ENCODE data around the gene RPL22L1. TPM values are rescaled to one million over a fixed set of nuclear protein-coding genes. Genes with fewer than 3 reads are reported as not detected.
"Not testable (repeated sequence)": the region's sequence is repeated elsewhere in the genome, so short reads cannot be mapped to it uniquely, and the experiment has no call there.

Gene RPL22L1
- total and polyA plus RNA-seq, 12 donors: 8.9 to 96.2 (median 12.2) TPM

DNA sequence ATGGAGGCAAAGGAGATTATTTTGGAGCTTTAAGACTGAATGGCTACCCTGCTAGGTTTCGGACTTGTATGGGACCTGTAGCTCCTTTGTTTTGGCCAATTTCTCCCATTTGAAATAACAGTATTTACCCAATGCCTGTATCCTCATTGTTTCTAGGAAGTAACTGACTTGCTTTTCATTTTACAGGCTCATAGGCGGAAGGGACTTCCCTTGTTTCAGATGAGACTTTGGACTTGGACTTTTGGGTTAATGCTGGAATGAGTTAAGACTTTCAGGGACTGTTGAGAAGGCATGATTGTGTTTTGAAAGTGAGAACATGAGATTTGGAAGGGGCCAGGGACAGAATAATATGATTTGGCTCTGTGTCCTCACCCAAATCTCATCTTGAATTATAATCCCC, 28.0 kb upstream of the RPL22L1 start:
- ATAC-seq (no peak), DNase-seq (no peak)
- H3K9me3 ChIP-seq: no peaks in the 10 kb centered on the region
- H3K4me1 ChIP-seq: no peaks in the 10 kb centered on the region
- 97 to 99% methylated on average over 2 of the region's 2 CpGs for WGBS, 2 donors
- H3K27ac ChIP-seq: no peak overlapping the region
- no peak overlapping the region for H3K4me3 ChIP-seq
- TF ChIP-seq, protein P1, sequence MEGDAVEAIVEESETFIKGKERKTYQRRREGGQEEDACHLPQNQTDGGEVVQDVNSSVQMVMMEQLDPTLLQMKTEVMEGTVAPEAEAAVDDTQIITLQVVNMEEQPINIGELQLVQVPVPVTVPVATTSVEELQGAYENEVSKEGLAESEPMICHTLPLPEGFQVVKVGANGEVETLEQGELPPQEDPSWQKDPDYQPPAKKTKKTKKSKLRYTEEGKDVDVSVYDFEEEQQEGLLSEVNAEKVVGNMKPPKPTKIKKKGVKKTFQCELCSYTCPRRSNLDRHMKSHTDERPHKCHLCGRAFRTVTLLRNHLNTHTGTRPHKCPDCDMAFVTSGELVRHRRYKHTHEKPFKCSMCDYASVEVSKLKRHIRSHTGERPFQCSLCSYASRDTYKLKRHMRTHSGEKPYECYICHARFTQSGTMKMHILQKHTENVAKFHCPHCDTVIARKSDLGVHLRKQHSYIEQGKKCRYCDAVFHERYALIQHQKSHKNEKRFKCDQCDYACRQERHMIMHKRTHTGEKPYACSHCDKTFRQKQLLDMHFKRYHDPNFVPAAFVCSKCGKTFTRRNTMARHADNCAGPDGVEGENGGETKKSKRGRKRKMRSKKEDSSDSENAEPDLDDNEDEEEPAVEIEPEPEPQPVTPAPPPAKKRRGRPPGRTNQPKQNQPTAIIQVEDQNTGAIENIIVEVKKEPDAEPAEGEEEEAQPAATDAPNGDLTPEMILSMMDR (IDR thresholded peaks at IDR 0.05): no peak
- intact Hi-C loops (cut with DNase I): no loop called here
- H3K27me3 ChIP-seq: no peaks in the 10 kb centered on the region
- peaks cover 0 to 10% (median 0%) of the 10 kb centered on the region in 9 donors for H3K36me3 ChIP-seq

DNA sequence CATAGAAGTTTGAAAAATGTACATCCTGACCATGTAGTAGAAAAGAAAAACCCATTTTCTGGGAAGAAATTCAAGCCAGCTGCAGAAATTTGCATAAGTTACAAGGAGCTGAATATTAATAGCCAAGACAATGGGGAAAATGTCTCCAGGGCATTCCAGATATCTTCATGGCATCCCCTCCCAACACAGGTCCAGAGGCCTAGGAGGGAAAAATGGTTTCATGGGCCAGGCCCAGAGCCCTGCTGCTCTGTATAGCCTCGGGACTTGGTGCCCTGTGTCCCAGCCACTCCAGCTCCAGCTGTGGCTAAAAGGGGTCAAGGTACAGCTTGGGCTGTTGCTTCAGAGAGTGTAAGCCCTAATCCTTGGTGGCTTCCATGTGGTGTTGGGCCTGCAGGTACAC, 27.2 kb upstream of the RPL22L1 start:
- DNase-seq; H3K27me3 ChIP-seq; H3K27ac ChIP-seq; intact Hi-C loops (cut with DNase I); ATAC-seq; H3K9me3 ChIP-seq; H3K4me1 ChIP-seq; H3K4me3 ChIP-seq: not testable (repeated sequence)
- WGBS, 2 donors: 92 to 97% methylated on average over 1 of the region's 1 CpG
- H3K36me3 ChIP-seq: peaks cover 0 to 18% (median 0%) of the 10 kb centered on the region in 9 donors

GRCh38 chr3:170896781-170897180, 26.8 kb upstream of the RPL22L1 start:
- no peaks in the 10 kb centered on the region for H3K9me3 ChIP-seq
- TF ChIP-seq, protein P1 (IDR thresholded peaks at IDR 0.05): no peak
- peaks cover 0 to 20% (median 0%) of the 10 kb centered on the region in 9 donors for H3K36me3 ChIP-seq
- no peaks in the 10 kb centered on the region for H3K4me1 ChIP-seq
- H3K27ac ChIP-seq: no peak overlapping the region
- no peak for DNase-seq
- WGBS, 2 donors: 67 to 72% methylated on average over 1 of the region's 1 CpG
- H3K27me3 ChIP-seq: no peaks in the 10 kb centered on the region
- H3K4me3 ChIP-seq: no peak overlapping the region
- intact Hi-C loops (cut with DNase I): no loop called here
- ATAC-seq: no peak

DNA sequence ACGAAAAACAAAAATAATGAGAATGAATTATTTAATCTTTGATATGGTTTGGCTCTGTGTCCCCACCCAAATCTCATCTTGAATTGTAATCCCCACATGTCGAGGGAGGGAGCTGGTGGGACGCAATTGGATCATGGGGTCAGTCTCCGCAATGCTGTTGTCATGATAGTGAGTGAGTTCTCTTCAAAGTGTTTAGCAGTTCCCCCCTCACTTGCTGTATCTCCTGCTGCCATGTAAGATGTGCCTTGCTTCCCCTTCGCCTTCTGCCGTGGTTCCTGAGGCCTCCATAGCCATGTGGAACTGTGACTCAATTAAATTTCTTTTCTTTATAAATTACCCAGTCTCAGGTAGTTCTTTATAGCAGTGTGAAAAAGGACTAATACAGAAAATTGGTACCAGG, 26.3 kb upstream of the RPL22L1 start:
- intact Hi-C loops (cut with DNase I): not testable (repeated sequence)

GRCh38 chr3:170893895-170894294, 23.9 kb upstream of the RPL22L1 start:
- Histone ChIP-seq H3K27me3 (no peaks in the 10 kb centered on the region), H3K9me3 (no peaks in the 10 kb centered on the region), H3K36me3 (peaks cover 0 to 27% (median 0%) of the 10 kb centered on the region in 9 donors), H3K27ac (no peak overlapping the region), H3K4me3 (no peak overlapping the region), H3K4me1 (no peaks in the 10 kb centered on the region)
- ATAC-seq (no peak), DNase-seq (no peak)
- WGBS, 2 donors: 98 to 100% methylated on average over 8 of the region's 8 CpGs
- TF ChIP-seq, protein P1 (IDR thresholded peaks at IDR 0.05): no peak
- intact Hi-C loops (cut with DNase I): no loop called here

More for the DNA sequence above, 26.3 kb upstream of the RPL22L1 start:
- H3K9me3 ChIP-seq, ATAC-seq, DNase-seq, H3K4me1 ChIP-seq, H3K4me3 ChIP-seq, H3K27ac ChIP-seq, H3K27me3 ChIP-seq: not testable (repeated sequence)
- 91 to 97% methylated on average over 6 of the region's 6 CpGs for WGBS, 2 donors
- H3K36me3 ChIP-seq: peaks cover 0 to 23% (median 0%) of the 10 kb centered on the region in 9 donors
